HG02642 (cell line): Measurements from ENCODE around the gene APOF.
"Not testable (repeated sequence)": the region's sequence is repeated elsewhere in the genome, so short reads cannot be mapped to it uniquely, and the experiment has no call there.

Source experiments
- ATAC-seq: cut with Tn5 transposase; IDR thresholded peaks from one replicate; pipeline ENCODE4 v1.9.1; 2021; ENCODE audit warnings: mild to moderate bottlenecking; ENCODE audit not compliant: unreplicated experiment, poor library complexity

APOF gene

GRCh38 chr12:56362130-56363059, at the start of gene APOF:
Gene APOF, minus strand, starts transcription at chr12:56362857. Its CDS starts 112 bp downstream, at chr12:56362745.
- no peak for ATAC-seq

GRCh38 chr12:56411781-56412639, 49.4 kb upstream of the APOF start:
- no peak for ATAC-seq

GRCh38 chr12:56410768-56411167, 48.1 kb upstream of the APOF start:
- no peak for ATAC-seq

GRCh38 chr12:56408799-56409417, 46.3 kb upstream of the APOF start:
- no peak for ATAC-seq

- not testable (repeated sequence) for ATAC-seq
Observed at GRCh38 chr12:56404227-56404626, 41.6 kb upstream of the APOF start.

GRCh38 chr12:56401612-56402011, 39.0 kb upstream of the APOF start:
- ATAC-seq: not testable (repeated sequence)

- ATAC-seq: not testable (repeated sequence)
Observed at GRCh38 chr12:56401125-56401524, 38.5 kb upstream of the APOF start.

- not testable (repeated sequence) for ATAC-seq
Observed at GRCh38 chr12:56399466-56399865, 36.8 kb upstream of the APOF start.

GRCh38 chr12:56398324-56398723, 35.7 kb upstream of the APOF start:
- no peak for ATAC-seq

- ATAC-seq: no peak
Observed at GRCh38 chr12:56392331-56392730, 29.7 kb upstream of the APOF start.

GRCh38 chr12:56391721-56392120, 29.1 kb upstream of the APOF start:
- ATAC-seq: no peak

GRCh38 chr12:56389412-56389811, 26.8 kb upstream of the APOF start:
- ATAC-seq: no peak

GRCh38 chr12:56387152-56387736, 24.6 kb upstream of the APOF start:
- ATAC-seq: no peak

GRCh38 chr12:56385873-56386272, 23.2 kb upstream of the APOF start:
- no peak for ATAC-seq

GRCh38 chr12:56382611-56383010, 20.0 kb upstream of the APOF start:
- no peak for ATAC-seq

- no peak for ATAC-seq
Observed at GRCh38 chr12:56377989-56378316, 15.3 kb upstream of the APOF start.

- no peak for ATAC-seq
Observed at GRCh38 chr12:56377310-56377988, 14.8 kb upstream of the APOF start.

GRCh38 chr12:56375598-56376434, 13.2 kb upstream of the APOF start:
- ATAC-seq: peak; percentile 68
